MM.1S (cell line): ENCODE results near the gene DGAT2.
A peak's percentile ranks its signal among the peaks of the same experiment; 100 is the strongest.

ENCODE experiments used
- EZH2 ChIP-seq: fragments of 300-600 bp; sonication (generic); optimal IDR thresholded peaks from 2 replicates; pipeline ENCODE3; 2017; ENCODE audit warnings: low read depth, mild to moderate bottlenecking, antibody characterized with exemption, low read length, mixed read lengths
- EZH2phosphoT487 ChIP-seq: fragments of 300-600 bp; sonication (generic); IDR thresholded peaks from 2 replicates; pipeline ENCODE4 v1.6.1; 2018; ENCODE audit warnings: antibody characterized with exemption, low read length
- TF ChIP-seq, protein P1 (sequence below): fragments of 300-600 bp; sonication (generic); IDR thresholded peaks from 2 replicates; pipeline ENCODE4 v1.5.1; 2016; ENCODE audit warnings: antibody characterized with exemption, low read length, mixed read lengths

GRCh38 chr11:75768112-75768908, at the start of gene DGAT2:
- TF ChIP-seq EZH2: no peak
- TF ChIP-seq, protein P1, sequence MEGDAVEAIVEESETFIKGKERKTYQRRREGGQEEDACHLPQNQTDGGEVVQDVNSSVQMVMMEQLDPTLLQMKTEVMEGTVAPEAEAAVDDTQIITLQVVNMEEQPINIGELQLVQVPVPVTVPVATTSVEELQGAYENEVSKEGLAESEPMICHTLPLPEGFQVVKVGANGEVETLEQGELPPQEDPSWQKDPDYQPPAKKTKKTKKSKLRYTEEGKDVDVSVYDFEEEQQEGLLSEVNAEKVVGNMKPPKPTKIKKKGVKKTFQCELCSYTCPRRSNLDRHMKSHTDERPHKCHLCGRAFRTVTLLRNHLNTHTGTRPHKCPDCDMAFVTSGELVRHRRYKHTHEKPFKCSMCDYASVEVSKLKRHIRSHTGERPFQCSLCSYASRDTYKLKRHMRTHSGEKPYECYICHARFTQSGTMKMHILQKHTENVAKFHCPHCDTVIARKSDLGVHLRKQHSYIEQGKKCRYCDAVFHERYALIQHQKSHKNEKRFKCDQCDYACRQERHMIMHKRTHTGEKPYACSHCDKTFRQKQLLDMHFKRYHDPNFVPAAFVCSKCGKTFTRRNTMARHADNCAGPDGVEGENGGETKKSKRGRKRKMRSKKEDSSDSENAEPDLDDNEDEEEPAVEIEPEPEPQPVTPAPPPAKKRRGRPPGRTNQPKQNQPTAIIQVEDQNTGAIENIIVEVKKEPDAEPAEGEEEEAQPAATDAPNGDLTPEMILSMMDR: peak; percentile 41
- TF ChIP-seq EZH2phosphoT487: no peak
